DND-41 (cell line): ENCODE measurements around the gene ADRB1.

ENCODE experiments used
- ATAC-seq: fragments of 200-7000 bp; cut with Tn5 transposase; 3 replicates; pipeline ENCODE4 v1.9.1; 2021; ENCODE audit warnings: low read depth; ENCODE audit not compliant: insufficient read depth
- DNase-seq: peaks from one replicate; pipeline ENCODE4 v3.0.0-alpha.2; 2020
- H2AFZ ChIP-seq: 2 replicates; pipeline ENCODE4 v1.6.0; 2012; ENCODE audit warnings: low read depth, low read length
- H3K27ac ChIP-seq: 2 replicates; pipeline ENCODE4 v1.5.1; 2012; ENCODE audit warnings: low read length, inconsistent platforms
- H3K27me3 ChIP-seq: fragments of 200-600 bp; sonication (generic); 2 replicates; pipeline ENCODE4 v1.6.0; 2012; ENCODE audit warnings: low read length, mild to moderate bottlenecking, inconsistent platforms; ENCODE audit not compliant: insufficient read depth, poor library complexity
- H3K36me3 ChIP-seq: 2 replicates; pipeline ENCODE4 v1.5.1; 2012; ENCODE audit warnings: low read length, inconsistent platforms; ENCODE audit not compliant: insufficient read depth
- H3K4me1 ChIP-seq: 2 replicates; pipeline ENCODE4 v1.5.1; 2012; ENCODE audit warnings: mild to moderate bottlenecking, low read length; ENCODE audit not compliant: insufficient read depth
- H3K4me2 ChIP-seq: 2 replicates; pipeline ENCODE4 v1.6.0; 2012; ENCODE audit warnings: mild to moderate bottlenecking, moderate library complexity, low read length, inconsistent platforms; ENCODE audit not compliant: insufficient read depth
- H3K4me3 ChIP-seq, 2 experiments: fragments of 200-600 bp in 1 of 2; shearing (Covaris generic) in 1 of 2; 2 replicates each; pipeline ENCODE4 v1.5.1; 2012 to 2016; ENCODE audit warnings: inconsistent platforms in 2 of 2, low read length in 2 of 2, mild to moderate bottlenecking in 2 of 2, low read depth in 1 of 2, moderate library complexity in 1 of 2
- H3K79me2 ChIP-seq: 2 replicates; pipeline ENCODE4 v1.6.0; 2012; ENCODE audit warnings: low read length, inconsistent platforms; ENCODE audit not compliant: insufficient read depth
- H3K9ac ChIP-seq: 2 replicates; pipeline ENCODE4 v1.6.0; 2012; ENCODE audit warnings: low read depth, mild to moderate bottlenecking, inconsistent platforms, low read length, moderate library complexity
- H3K9me3 ChIP-seq: 2 replicates; pipeline ENCODE4 v1.5.1; 2012; ENCODE audit warnings: low read length, moderate library complexity, mild to moderate bottlenecking, inconsistent platforms; ENCODE audit not compliant: insufficient read depth, severe bottlenecking
- H4K20me1 ChIP-seq: 2 replicates; pipeline ENCODE4 v1.6.0; 2012; ENCODE audit warnings: low read length; ENCODE audit not compliant: insufficient read depth
- EZH2 ChIP-seq: IDR thresholded peaks from 3 replicates; pipeline ENCODE4 v1.6.1; 2012; ENCODE audit warnings: borderline replicate concordance, low read depth, mild to moderate bottlenecking, moderate library complexity, low read length, inconsistent platforms; ENCODE audit not compliant: severe bottlenecking
- TF ChIP-seq, protein P1 (sequence below): IDR thresholded peaks from 2 replicates; pipeline ENCODE4 v1.5.1; 2012; ENCODE audit warnings: borderline replicate concordance, low read length, moderate library complexity, mild to moderate bottlenecking; ENCODE audit not compliant: poor library complexity, severe bottlenecking; ENCODE audit errors: extremely low read depth

ADRB1 gene

DNA sequence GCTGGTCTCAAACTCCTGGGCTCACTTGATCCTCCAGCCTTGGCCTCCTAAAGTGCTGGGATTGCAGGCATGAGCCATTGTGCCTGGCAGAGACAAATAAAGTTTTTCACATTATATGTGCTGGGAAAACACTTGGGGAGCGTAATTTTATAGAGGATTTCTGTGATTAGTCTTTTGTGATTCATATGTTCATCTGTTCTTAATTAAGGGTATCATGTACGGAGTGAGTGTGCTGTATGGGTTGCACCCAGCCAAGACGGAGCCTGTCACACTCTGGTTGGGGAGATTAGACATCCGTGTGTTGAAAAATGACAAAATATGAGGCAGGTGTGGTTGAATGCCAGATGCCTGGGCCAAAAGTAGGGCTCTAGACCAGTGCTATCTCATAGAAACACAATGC is 10.3 kb downstream of the ADRB1 start:
- Histone ChIP-seq H3K4me3 (no peak overlapping the region), H3K4me1 (no peaks in the 10 kb centered on the region), H4K20me1 (no peaks in the 10 kb centered on the region), H3K4me2 (no peak overlapping the region), H3K9me3 (no peaks in the 10 kb centered on the region), H3K27me3 (no peaks in the 10 kb centered on the region), H3K27ac (no peak overlapping the region), H3K9ac (no peak overlapping the region), H3K36me3 (no peaks in the 10 kb centered on the region), H3K79me2 (no peaks in the 10 kb centered on the region), H2AFZ (no peak overlapping the region)
- no peak for ATAC-seq
- TF ChIP-seq EZH2, result no peak
- TF ChIP-seq, protein P1, sequence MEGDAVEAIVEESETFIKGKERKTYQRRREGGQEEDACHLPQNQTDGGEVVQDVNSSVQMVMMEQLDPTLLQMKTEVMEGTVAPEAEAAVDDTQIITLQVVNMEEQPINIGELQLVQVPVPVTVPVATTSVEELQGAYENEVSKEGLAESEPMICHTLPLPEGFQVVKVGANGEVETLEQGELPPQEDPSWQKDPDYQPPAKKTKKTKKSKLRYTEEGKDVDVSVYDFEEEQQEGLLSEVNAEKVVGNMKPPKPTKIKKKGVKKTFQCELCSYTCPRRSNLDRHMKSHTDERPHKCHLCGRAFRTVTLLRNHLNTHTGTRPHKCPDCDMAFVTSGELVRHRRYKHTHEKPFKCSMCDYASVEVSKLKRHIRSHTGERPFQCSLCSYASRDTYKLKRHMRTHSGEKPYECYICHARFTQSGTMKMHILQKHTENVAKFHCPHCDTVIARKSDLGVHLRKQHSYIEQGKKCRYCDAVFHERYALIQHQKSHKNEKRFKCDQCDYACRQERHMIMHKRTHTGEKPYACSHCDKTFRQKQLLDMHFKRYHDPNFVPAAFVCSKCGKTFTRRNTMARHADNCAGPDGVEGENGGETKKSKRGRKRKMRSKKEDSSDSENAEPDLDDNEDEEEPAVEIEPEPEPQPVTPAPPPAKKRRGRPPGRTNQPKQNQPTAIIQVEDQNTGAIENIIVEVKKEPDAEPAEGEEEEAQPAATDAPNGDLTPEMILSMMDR, result no peak
- DNase-seq, result no peak

DNA sequence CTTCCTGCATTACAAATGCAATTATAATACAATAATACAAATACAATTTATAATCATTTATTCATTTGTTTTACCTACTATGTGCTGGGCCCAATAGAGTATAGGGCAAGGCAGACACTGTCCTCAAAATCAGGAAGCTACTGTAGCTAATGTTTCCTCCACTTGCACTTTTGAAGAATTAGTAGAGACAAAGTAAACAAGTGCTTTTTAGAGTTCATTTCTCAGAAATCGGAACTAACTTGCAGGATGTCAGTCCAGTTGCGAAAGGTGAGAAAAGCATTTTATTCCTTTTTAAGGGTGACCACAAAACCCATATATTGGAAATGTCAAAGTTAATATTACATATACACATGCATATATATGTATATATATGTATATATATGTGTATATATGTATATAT is 14.2 kb downstream of the ADRB1 start:
- DNase-seq, result no peak
- H3K9me3 ChIP-seq, result no peaks in the 10 kb centered on the region
- H3K27me3 ChIP-seq, result no peaks in the 10 kb centered on the region
- no peak overlapping the region for H2AFZ ChIP-seq
- no peak overlapping the region for H3K27ac ChIP-seq
- TF ChIP-seq, protein P1, result no peak
- no peak for TF ChIP-seq EZH2
- no peak overlapping the region for H3K4me3 ChIP-seq
- H4K20me1 ChIP-seq, result no peaks in the 10 kb centered on the region
- H3K4me2 ChIP-seq, result no peak overlapping the region
- H3K79me2 ChIP-seq, result no peaks in the 10 kb centered on the region
- ATAC-seq, result no peak
- H3K9ac ChIP-seq, result no peak overlapping the region
- H3K36me3 ChIP-seq, result no peaks in the 10 kb centered on the region
- peaks cover 25% of the 10 kb centered on the region for H3K4me1 ChIP-seq

GRCh38 chr10:114058297-114058696 is 14.6 kb downstream of the ADRB1 start:
- Histone ChIP-seq H3K9me3 (no peaks in the 10 kb centered on the region), H3K4me1 (peaks cover 25% of the 10 kb centered on the region), H3K9ac (no peak overlapping the region), H3K79me2 (no peaks in the 10 kb centered on the region), H3K4me3 (no peak overlapping the region), H3K4me2 (no peak overlapping the region), H3K27me3 (no peaks in the 10 kb centered on the region), H4K20me1 (no peaks in the 10 kb centered on the region), H3K27ac (no peak overlapping the region), H3K36me3 (no peaks in the 10 kb centered on the region), H2AFZ (no peak overlapping the region)
- TF ChIP-seq, protein P1, result no peak
- no peak for ATAC-seq
- no peak for DNase-seq

GRCh38 chr10:114059561-114059960 is 15.9 kb downstream of the ADRB1 start:
- no peak overlapping the region for H3K9ac ChIP-seq
- TF ChIP-seq, protein P1, result no peak
- no peak for TF ChIP-seq EZH2
- no peaks in the 10 kb centered on the region for H3K36me3 ChIP-seq
- no peak overlapping the region for H3K4me3 ChIP-seq
- H3K27me3 ChIP-seq, result no peaks in the 10 kb centered on the region
- H3K4me1 ChIP-seq, result peaks cover 25% of the 10 kb centered on the region
- H3K27ac ChIP-seq, result peak overlapping the region; percentile 59; the same call in 1 of the 2 replicates
- H3K9me3 ChIP-seq, result no peaks in the 10 kb centered on the region
- DNase-seq (no peak), ATAC-seq (no peak)
- H2AFZ ChIP-seq, result 0 out of 2 replicates have a peak overlapping the region, but pooled peaks have one; percentile 1
- no peaks in the 10 kb centered on the region for H3K79me2 ChIP-seq
- H4K20me1 ChIP-seq, result no peaks in the 10 kb centered on the region
- H3K4me2 ChIP-seq, result no peak overlapping the region
